ENCODE results near the gene PC.

- TF ChIP-seq CTCF (conservative IDR thresholded peaks at IDR 0.05; ENCODE audit: low read depth in 2 of 2), result no peak
- no peak for TF ChIP-seq REST (IDR thresholded peaks at IDR 0.05; ENCODE audit: unreplicated experiment)
- no peak for TF ChIP-seq JUNB (IDR thresholded peaks at IDR 0.05; ENCODE audit: unreplicated experiment)
- no peak for TF ChIP-seq ZNF114 (CRISPR knock-in tag; IDR thresholded peaks at IDR 0.05)
- no peak for TF ChIP-seq CREB1 (CRISPR knock-in tag; IDR thresholded peaks at IDR 0.05; ENCODE audit: low read depth)
- TF ChIP-seq EZH2 (IDR thresholded peaks at IDR 0.05; ENCODE audit: low read depth, unreplicated experiment), result no peak
- no peak for TF ChIP-seq EZH2phosphoT487 (IDR thresholded peaks at IDR 0.05; ENCODE audit: unreplicated experiment)
- no peak for TF ChIP-seq POLR2AphosphoS5 (IDR thresholded peaks at IDR 0.05; ENCODE audit: low read depth)
- no peak for TF ChIP-seq ETS1 (IDR thresholded peaks at IDR 0.05)
- no peak for TF ChIP-seq ZNF462 (CRISPR knock-in tag; IDR thresholded peaks at IDR 0.05)
- no peak for TF ChIP-seq NANOG (IDR thresholded peaks at IDR 0.05; ENCODE audit: borderline replicate concordance)
These were observed 24.7 kb downstream of the PC start for GRCh38 chr11:66933531-66933930.
